HepG2 (cell line): ENCODE measurements around the gene MYL6. TPM values are rescaled to one million over a fixed set of nuclear protein-coding genes. Genes with fewer than 3 reads are reported as not detected.

ENCODE experiments used
- ARNT2 ChIP-seq: sonication (generic); formaldehyde crosslinking; IDR thresholded peaks from 2 replicates; pipeline ENCODE4 v1.8.0; 2022; ENCODE audit warnings: mild to moderate bottlenecking, low read depth, missing genetic modification reagents, moderate library complexity
- E2F2 ChIP-seq: sonication (generic); formaldehyde crosslinking; IDR thresholded peaks from 2 replicates; pipeline ENCODE4 v1.4.0; 2020; ENCODE audit warnings: missing genetic modification reagents, borderline replicate concordance
- ELF4 ChIP-seq: sonication (generic); formaldehyde crosslinking; IDR thresholded peaks from 2 replicates; pipeline ENCODE4 v1.5.0; 2020; ENCODE audit warnings: missing genetic modification reagents, mild to moderate bottlenecking, moderate library complexity, borderline replicate concordance
- GPN1 ChIP-seq: sonication (generic); formaldehyde crosslinking; IDR thresholded peaks from 2 replicates; pipeline ENCODE4 v1.5.1; 2020; ENCODE audit warnings: missing genetic modification reagents, borderline replicate concordance
- HDAC1 ChIP-seq: sonication (generic); formaldehyde crosslinking; IDR thresholded peaks from 2 replicates; pipeline ENCODE4 v1.5.1; 2020; ENCODE audit warnings: mild to moderate bottlenecking, missing genetic modification reagents
- PHF21A ChIP-seq: sonication (generic); formaldehyde crosslinking; IDR thresholded peaks from 2 replicates; pipeline ENCODE4 v1.5.0; 2020; ENCODE audit warnings: mild to moderate bottlenecking, missing genetic modification reagents
- REXO4 ChIP-seq: sonication (generic); formaldehyde crosslinking; IDR thresholded peaks from 2 replicates; pipeline ENCODE4 v1.8.0; 2022; ENCODE audit warnings: missing genetic modification reagents, mild to moderate bottlenecking, borderline replicate concordance
- SIX4 ChIP-seq: sonication (generic); formaldehyde crosslinking; IDR thresholded peaks from 2 replicates; pipeline ENCODE4 v1.4.0; 2020; ENCODE audit warnings: missing genetic modification reagents
- SMAD1 ChIP-seq: sonication (generic); formaldehyde crosslinking; IDR thresholded peaks from 2 replicates; pipeline ENCODE4 v1.4.0; 2020; ENCODE audit warnings: missing genetic modification reagents, low read depth, mild to moderate bottlenecking, borderline replicate concordance
- SMAD3 ChIP-seq: sonication (generic); formaldehyde crosslinking; IDR thresholded peaks from 2 replicates; pipeline ENCODE4 v1.4.0; 2020; ENCODE audit warnings: missing genetic modification reagents
- SMARCC2 ChIP-seq: fragments of 450-650 bp; IDR thresholded peaks from 2 replicates; pipeline ENCODE4 v1.6.1; 2017; ENCODE audit warnings: antibody characterized with exemption, mild to moderate bottlenecking
- SRSF4 ChIP-seq: fragments of 200-400 bp; formaldehyde crosslinking; IDR thresholded peaks from one replicate; pipeline ENCODE4 v1.6.1; 2018; ENCODE audit warnings: mild to moderate bottlenecking, low read depth, low read length, moderate library complexity; ENCODE audit not compliant: poor library complexity, severe bottlenecking
- THRA ChIP-seq: sonication (generic); formaldehyde crosslinking; IDR thresholded peaks from 2 replicates; pipeline ENCODE4 v1.4.0; 2020; ENCODE audit warnings: missing genetic modification reagents, borderline replicate concordance
- ZNF24 ChIP-seq: fragments of 450-650 bp; IDR thresholded peaks from 2 replicates; pipeline ENCODE4 v1.6.1; 2017; ENCODE audit warnings: antibody characterized with exemption, mild to moderate bottlenecking
- ZNF30 ChIP-seq: sonication (generic); formaldehyde crosslinking; IDR thresholded peaks from 2 replicates; pipeline ENCODE4 v1.5.0; 2020; ENCODE audit warnings: mild to moderate bottlenecking, missing genetic modification reagents
- ZNF326 ChIP-seq: sonication (generic); formaldehyde crosslinking; IDR thresholded peaks from 2 replicates; pipeline ENCODE4 v1.4.0; 2020; ENCODE audit warnings: missing genetic modification reagents, borderline replicate concordance
- ZNF451 ChIP-seq: sonication (generic); formaldehyde crosslinking; IDR thresholded peaks from 2 replicates; pipeline ENCODE4 v1.5.0; 2020; ENCODE audit warnings: mild to moderate bottlenecking, missing genetic modification reagents
- ZNF577 ChIP-seq: sonication (generic); formaldehyde crosslinking; IDR thresholded peaks from 2 replicates; pipeline ENCODE4 v1.4.0; 2020; ENCODE audit warnings: mild to moderate bottlenecking, low read depth, missing genetic modification reagents, borderline replicate concordance
- ZNF839 ChIP-seq: sonication (generic); formaldehyde crosslinking; IDR thresholded peaks from 2 replicates; pipeline ENCODE4 v1.4.0; 2020; ENCODE audit warnings: missing genetic modification reagents, mild to moderate bottlenecking, borderline replicate concordance
- polyA plus RNA-seq, 8 experiments: library from polyadenylated mRNA; depleted of rRNA in 3 of 8; stranded (reverse) in 7 of 8; unstranded in 1 of 8; fragments of >200 nt; fragmentation: Illumina TruSeq in 4 of 8; extraction: Trizol in 4 of 8; gene quantifications; 2 replicates each; pipeline versions ENCODE4 v1.2.1 to v1.2.3, GENCODE V29; 2011 to 2016; ENCODE audit warnings: low read depth in 4 of 8, missing spikeins in 1 of 8, mixed read lengths in 1 of 8; ENCODE audit not compliant: insufficient read depth in 1 of 8
- total RNA-seq, 5 experiments: library from RNA; depleted of rRNA; stranded (reverse); fragments of >200 nt; fragmentation: Illumina TruSeq; extraction: Trizol; gene quantifications; 2 replicates each; pipeline ENCODE4 v1.2.3, GENCODE V29; 2016; ENCODE audit warnings: low read depth in 1 of 5
- TF ChIP-seq, protein P1 (sequence below): IDR thresholded peaks from 2 replicates; pipeline ENCODE4 v1.6.1; 2018; ENCODE audit warnings: missing genetic modification reagents, mild to moderate bottlenecking, missing compliant biosample characterization
- TF ChIP-seq, protein P2 (sequence below): sonication (generic); formaldehyde crosslinking; IDR thresholded peaks from 2 replicates; pipeline ENCODE4 v1.5.1; 2020; ENCODE audit warnings: mild to moderate bottlenecking, missing genetic modification reagents, moderate library complexity
- TF ChIP-seq, protein P3 (sequence below): sonication (generic); formaldehyde crosslinking; IDR thresholded peaks from 2 replicates; pipeline ENCODE4 v1.4.0; 2020; ENCODE audit warnings: missing genetic modification reagents
- TF ChIP-seq, protein P4 (sequence below): sonication (generic); formaldehyde crosslinking; IDR thresholded peaks from 2 replicates; pipeline ENCODE4 v1.4.0; 2020; ENCODE audit warnings: missing genetic modification reagents

The MYL6 gene
- total and polyA plus RNA-seq, 2 of the 13 experiments (the other 11 are each of a cell fraction or from before 2014, with no cell fraction given), result 1,127 to 1,192 TPM

DNA sequence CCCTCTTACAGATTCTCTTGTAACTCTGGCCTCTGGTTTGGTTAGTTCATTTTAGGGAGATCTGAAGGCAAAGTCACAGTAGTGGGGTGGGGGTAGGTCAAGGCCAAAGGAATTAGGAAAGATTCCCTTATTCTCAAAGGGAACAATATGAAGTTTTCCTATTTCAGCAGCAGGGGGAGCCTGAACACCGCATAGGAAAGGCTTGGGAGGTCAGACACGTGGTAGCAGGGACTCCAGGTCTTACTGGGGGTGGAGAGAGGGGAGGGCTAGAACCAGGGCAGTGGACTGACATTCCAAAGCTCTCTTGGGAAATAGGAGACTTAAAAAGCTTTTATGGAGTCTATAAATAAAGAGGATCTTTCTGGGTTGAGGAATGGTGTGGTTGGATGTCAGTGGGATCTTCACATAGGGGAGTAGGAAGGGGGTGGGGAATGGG lies 38.8 kb upstream of the MYL6 start (continued):
- no peak for TF ChIP-seq SMARCC2
- TF ChIP-seq ZNF30 (CRISPR knock-in tag), result no peak
- no peak for TF ChIP-seq HDAC1 (CRISPR knock-in tag)
- TF ChIP-seq ELF4 (CRISPR knock-in tag), result no peak
- no peak for TF ChIP-seq GPN1 (CRISPR knock-in tag)
- TF ChIP-seq, protein P1, sequence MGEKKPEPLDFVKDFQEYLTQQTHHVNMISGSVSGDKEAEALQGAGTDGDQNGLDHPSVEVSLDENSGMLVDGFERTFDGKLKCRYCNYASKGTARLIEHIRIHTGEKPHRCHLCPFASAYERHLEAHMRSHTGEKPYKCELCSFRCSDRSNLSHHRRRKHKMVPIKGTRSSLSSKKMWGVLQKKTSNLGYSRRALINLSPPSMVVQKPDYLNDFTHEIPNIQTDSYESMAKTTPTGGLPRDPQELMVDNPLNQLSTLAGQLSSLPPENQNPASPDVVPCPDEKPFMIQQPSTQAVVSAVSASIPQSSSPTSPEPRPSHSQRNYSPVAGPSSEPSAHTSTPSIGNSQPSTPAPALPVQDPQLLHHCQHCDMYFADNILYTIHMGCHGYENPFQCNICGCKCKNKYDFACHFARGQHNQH (CRISPR knock-in tag), result 0 out of 2 replicates have a peak, but pooled peaks have one; percentile 18
- TF ChIP-seq SRSF4, result no peak
- TF ChIP-seq, protein P2, sequence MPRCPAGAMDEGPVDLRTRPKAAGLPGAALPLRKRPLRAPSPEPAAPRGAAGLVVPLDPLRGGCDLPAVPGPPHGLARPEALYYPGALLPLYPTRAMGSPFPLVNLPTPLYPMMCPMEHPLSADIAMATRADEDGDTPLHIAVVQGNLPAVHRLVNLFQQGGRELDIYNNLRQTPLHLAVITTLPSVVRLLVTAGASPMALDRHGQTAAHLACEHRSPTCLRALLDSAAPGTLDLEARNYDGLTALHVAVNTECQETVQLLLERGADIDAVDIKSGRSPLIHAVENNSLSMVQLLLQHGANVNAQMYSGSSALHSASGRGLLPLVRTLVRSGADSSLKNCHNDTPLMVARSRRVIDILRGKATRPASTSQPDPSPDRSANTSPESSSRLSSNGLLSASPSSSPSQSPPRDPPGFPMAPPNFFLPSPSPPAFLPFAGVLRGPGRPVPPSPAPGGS (CRISPR knock-in tag), result no peak
- TF ChIP-seq ZNF326 (CRISPR knock-in tag), result no peak
- TF ChIP-seq SMAD3 (CRISPR knock-in tag), result peak; percentile 26; the same call in 1 of the 2 replicates
- no peak for TF ChIP-seq REXO4 (CRISPR knock-in tag)
- TF ChIP-seq ZNF24, result no peak
- no peak for TF ChIP-seq ZNF839 (CRISPR knock-in tag)
- TF ChIP-seq, protein P3, sequence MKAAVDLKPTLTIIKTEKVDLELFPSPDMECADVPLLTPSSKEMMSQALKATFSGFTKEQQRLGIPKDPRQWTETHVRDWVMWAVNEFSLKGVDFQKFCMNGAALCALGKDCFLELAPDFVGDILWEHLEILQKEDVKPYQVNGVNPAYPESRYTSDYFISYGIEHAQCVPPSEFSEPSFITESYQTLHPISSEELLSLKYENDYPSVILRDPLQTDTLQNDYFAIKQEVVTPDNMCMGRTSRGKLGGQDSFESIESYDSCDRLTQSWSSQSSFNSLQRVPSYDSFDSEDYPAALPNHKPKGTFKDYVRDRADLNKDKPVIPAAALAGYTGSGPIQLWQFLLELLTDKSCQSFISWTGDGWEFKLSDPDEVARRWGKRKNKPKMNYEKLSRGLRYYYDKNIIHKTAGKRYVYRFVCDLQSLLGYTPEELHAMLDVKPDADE (CRISPR knock-in tag), result no peak
- no peak for TF ChIP-seq SIX4 (CRISPR knock-in tag)
- peak; percentile 61; the same call in 1 of the 2 replicates for TF ChIP-seq THRA (CRISPR knock-in tag)
- no peak for TF ChIP-seq ARNT2 (CRISPR knock-in tag)
- TF ChIP-seq SMAD1 (CRISPR knock-in tag), result no peak
- no peak for TF ChIP-seq ZNF577
- TF ChIP-seq PHF21A (CRISPR knock-in tag), result no peak
- TF ChIP-seq ZNF451, result no peak
- no peak for TF ChIP-seq E2F2 (CRISPR knock-in tag)
- TF ChIP-seq, protein P4, sequence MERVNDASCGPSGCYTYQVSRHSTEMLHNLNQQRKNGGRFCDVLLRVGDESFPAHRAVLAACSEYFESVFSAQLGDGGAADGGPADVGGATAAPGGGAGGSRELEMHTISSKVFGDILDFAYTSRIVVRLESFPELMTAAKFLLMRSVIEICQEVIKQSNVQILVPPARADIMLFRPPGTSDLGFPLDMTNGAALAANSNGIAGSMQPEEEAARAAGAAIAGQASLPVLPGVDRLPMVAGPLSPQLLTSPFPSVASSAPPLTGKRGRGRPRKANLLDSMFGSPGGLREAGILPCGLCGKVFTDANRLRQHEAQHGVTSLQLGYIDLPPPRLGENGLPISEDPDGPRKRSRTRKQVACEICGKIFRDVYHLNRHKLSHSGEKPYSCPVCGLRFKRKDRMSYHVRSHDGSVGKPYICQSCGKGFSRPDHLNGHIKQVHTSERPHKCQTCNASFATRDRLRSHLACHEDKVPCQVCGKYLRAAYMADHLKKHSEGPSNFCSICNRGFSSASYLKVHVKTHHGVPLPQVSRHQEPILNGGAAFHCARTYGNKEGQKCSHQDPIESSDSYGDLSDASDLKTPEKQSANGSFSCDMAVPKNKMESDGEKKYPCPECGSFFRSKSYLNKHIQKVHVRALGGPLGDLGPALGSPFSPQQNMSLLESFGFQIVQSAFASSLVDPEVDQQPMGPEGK (CRISPR knock-in tag), result peak; percentile 90
